ENCODE measurements around the gene RBM7. TPM values are rescaled to one million over a fixed set of nuclear protein-coding genes. Genes with fewer than 3 reads are reported as not detected.

RBM7 gene
- total RNA-seq, 2 experiments from 2014 or later: 21.3 to 26.3 TPM

- Histone ChIP-seq H4K20me1 (ENCODE audit: insufficient read depth, low read length) (no peaks in the 10 kb centered on the region; the same call in 1 of the 2 replicates), H2AFZ (ENCODE audit: low read length) (peak overlapping the region; percentile 40; the same call in 1 of the 2 replicates), H3K4me3 (ENCODE audit: low read depth, low read length, poor library complexity, severe bottlenecking) (peak overlapping the region; percentile 79), H3K9me2 (ENCODE audit: insufficient read depth, low read length) (no peaks in the 10 kb centered on the region), H3K79me2 (ENCODE audit: insufficient read depth, low read depth, low read length) (peaks cover 58% of the 10 kb centered on the region), H3K4me2 (ENCODE audit: low read length) (peak overlapping the region; percentile 85), H3K27ac (ENCODE audit: low read depth, low read length, poor library complexity, severe bottlenecking) (peak overlapping the region; percentile 67), H3K4me1 (ENCODE audit: insufficient read depth, low read length, poor library complexity, severe bottlenecking) (peaks cover 30% of the 10 kb centered on the region), H3K36me3 (ENCODE audit: insufficient read depth, low read length) (peaks cover 26% of the 10 kb centered on the region), H3K9me3 (ENCODE audit: low read length) (no peaks in the 10 kb centered on the region)
- TF ChIP-seq EZH2phosphoT487 (IDR thresholded peaks at IDR 0.05; ENCODE audit: borderline replicate concordance, low read depth, low read length) (no peak), CTCF (conservative IDR thresholded peaks at IDR 0.05; ENCODE audit: low read length) (no peak)
- intact Hi-C loops (cut with micrococcal nuclease; ENCODE audit: unreplicated experiment): loop anchor here (1.0 to 10.0 kb wide), 3 partner anchors 40 to 525 kb away; partner anchors contain the start of genes REXO2 and USP28
- no TSS peak for BruUV-seq (replicated peaks)
- ChIA-PET CTCF (ENCODE audit: unreplicated experiment) (no interaction called here), POLR2A (interaction anchor here (0.6 to 0.8 kb wide), 2 partner anchors 81 to 807 kb away, joined by 3 to 6 read pairs; no protein-coding TSS in a partner anchor)
- peak; percentile 60 for DNase-seq (ENCODE audit: low spot score)
These were observed 813 bp upstream of the RBM7 start for GRCh38 chr11:114399490-114400215.

- no peak for TF ChIP-seq EZH2phosphoT487 (IDR thresholded peaks at IDR 0.05; ENCODE audit: borderline replicate concordance, low read depth, low read length)
- TF ChIP-seq CTCF (conservative IDR thresholded peaks at IDR 0.05; ENCODE audit: low read length): peak; percentile 68
- Histone ChIP-seq H2AFZ (ENCODE audit: low read length) (peak overlapping the region; percentile 62; the same call in 1 of the 2 replicates), H4K20me1 (ENCODE audit: insufficient read depth, low read length) (no peaks in the 10 kb centered on the region; the same call in 1 of the 2 replicates), H3K4me3 (ENCODE audit: low read depth, low read length, poor library complexity, severe bottlenecking) (peak overlapping the region; percentile 79), H3K4me1 (ENCODE audit: insufficient read depth, low read length, poor library complexity, severe bottlenecking) (peaks cover 30% of the 10 kb centered on the region), H3K36me3 (ENCODE audit: insufficient read depth, low read length) (peaks cover 38% of the 10 kb centered on the region), H3K9me2 (ENCODE audit: insufficient read depth, low read length) (no peaks in the 10 kb centered on the region), H3K9me3 (ENCODE audit: low read length) (no peaks in the 10 kb centered on the region), H3K27ac (ENCODE audit: low read depth, low read length, poor library complexity, severe bottlenecking) (peak overlapping the region; percentile 67), H3K4me2 (ENCODE audit: low read length) (peak overlapping the region; percentile 95), H3K79me2 (ENCODE audit: insufficient read depth, low read depth, low read length) (peaks cover 68% of the 10 kb centered on the region)
- BruUV-seq (replicated peaks): TSS peak; percentile 76
- DNase-seq (ENCODE audit: low spot score): no peak
- ChIA-PET POLR2A (no interaction called here), CTCF (ENCODE audit: unreplicated experiment) (no interaction called here)
- intact Hi-C loops (cut with micrococcal nuclease; ENCODE audit: unreplicated experiment): loop anchor here (1.0 to 10.0 kb wide), 3 partner anchors 38 to 526 kb away; partner anchors contain the start of genes REXO2 and USP28
These were observed 403 bp downstream of the RBM7 start for GRCh38 chr11:114400915-114401223.

GRCh38 chr11:114401311-114401710 lies 845 bp downstream of the RBM7 start:
- Histone ChIP-seq H3K9me2 (ENCODE audit: insufficient read depth, low read length) (no peaks in the 10 kb centered on the region), H2AFZ (ENCODE audit: low read length) (peak overlapping the region; percentile 62; the same call in 1 of the 2 replicates), H3K79me2 (ENCODE audit: insufficient read depth, low read depth, low read length) (peaks cover 70% of the 10 kb centered on the region), H3K36me3 (ENCODE audit: insufficient read depth, low read length) (peaks cover 43% of the 10 kb centered on the region), H3K4me1 (ENCODE audit: insufficient read depth, low read length, poor library complexity, severe bottlenecking) (peaks cover 30% of the 10 kb centered on the region), H3K4me2 (ENCODE audit: low read length) (peak overlapping the region; percentile 95), H3K9me3 (ENCODE audit: low read length) (no peaks in the 10 kb centered on the region), H3K27ac (ENCODE audit: low read depth, low read length, poor library complexity, severe bottlenecking) (peak overlapping the region; percentile 67), H4K20me1 (ENCODE audit: insufficient read depth, low read length) (no peaks in the 10 kb centered on the region; the same call in 1 of the 2 replicates), H3K4me3 (ENCODE audit: low read depth, low read length, poor library complexity, severe bottlenecking) (peak overlapping the region; percentile 79)
- ChIA-PET POLR2A (interaction anchor here (0.7 to 0.9 kb wide), 2 partner anchors 10 to 80 kb away, joined by 3 read pairs; no protein-coding TSS in a partner anchor), CTCF (ENCODE audit: unreplicated experiment) (no interaction called here)
- intact Hi-C loops (cut with micrococcal nuclease; ENCODE audit: unreplicated experiment): loop anchor here (2.0 to 10.0 kb wide), 2 partner anchors 81 to 527 kb away; partner anchors contain the start of gene USP28
- BruUV-seq (replicated peaks): no TSS peak
- DNase-seq (ENCODE audit: low spot score): peak; percentile 10
- TF ChIP-seq CTCF (conservative IDR thresholded peaks at IDR 0.05; ENCODE audit: low read length) (no peak), EZH2phosphoT487 (IDR thresholded peaks at IDR 0.05; ENCODE audit: borderline replicate concordance, low read depth, low read length) (no peak)

Data from OCI-LY7 (cell line).